Non-pigmented ciliary epithelial cell (primary cell): ENCODE data around the gene FAXDC2.

Experiments
- DNase-seq: peaks from one replicate; pipeline ENCODE4 v3.0.0-alpha.2; 2010; ENCODE audit warnings: low read depth

The FAXDC2 gene, protein sequence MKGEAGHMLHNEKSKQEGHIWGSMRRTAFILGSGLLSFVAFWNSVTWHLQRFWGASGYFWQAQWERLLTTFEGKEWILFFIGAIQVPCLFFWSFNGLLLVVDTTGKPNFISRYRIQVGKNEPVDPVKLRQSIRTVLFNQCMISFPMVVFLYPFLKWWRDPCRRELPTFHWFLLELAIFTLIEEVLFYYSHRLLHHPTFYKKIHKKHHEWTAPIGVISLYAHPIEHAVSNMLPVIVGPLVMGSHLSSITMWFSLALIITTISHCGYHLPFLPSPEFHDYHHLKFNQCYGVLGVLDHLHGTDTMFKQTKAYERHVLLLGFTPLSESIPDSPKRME

DNA sequence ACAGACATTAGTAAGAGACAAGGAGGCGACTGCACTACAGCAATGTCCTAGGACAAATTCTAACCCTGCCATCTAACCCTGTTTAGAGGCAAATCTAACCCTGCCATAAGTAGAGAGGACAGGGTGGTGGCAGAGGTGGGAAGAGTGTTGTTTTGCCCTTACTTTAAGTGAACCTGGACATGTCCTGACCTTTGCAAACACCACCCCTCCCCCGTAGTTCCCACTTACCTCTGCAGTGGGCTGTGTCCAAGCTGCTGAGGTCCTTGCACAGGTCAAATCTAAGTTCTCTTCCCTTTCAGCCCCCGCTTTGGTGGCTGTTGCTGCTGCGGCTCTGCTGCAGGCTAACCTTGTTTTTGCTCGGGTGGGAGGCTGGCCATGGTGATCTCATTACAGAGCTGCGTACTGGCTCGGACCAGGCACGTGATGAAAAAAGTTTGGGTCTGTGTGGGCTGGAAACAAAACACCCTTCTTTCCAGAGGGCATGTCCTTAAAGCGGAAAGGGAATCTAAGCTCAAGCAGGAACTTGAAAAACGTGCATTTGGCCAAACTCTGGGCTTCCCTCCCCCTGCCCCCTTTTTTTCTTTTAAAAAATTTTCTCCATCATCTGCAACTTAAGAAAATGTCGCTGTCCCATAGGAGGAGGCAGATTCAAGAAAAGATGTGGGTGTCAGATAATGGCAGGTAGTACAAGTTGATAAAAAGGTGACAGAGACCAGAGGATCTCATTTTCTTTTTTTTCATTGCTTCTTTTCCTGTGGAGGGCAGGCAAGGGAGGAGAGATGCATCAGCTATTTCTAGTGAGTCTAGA lies at the start of gene FAXDC2:
TSS of gene FAXDC2 (minus strand) at position 349 of the 808 bp plus-strand sequence. CDS start 12,425 bp downstream, outside the sequence.
- DNase-seq = peak; percentile 55

GRCh38 chr5:154900066-154900465 lies 49.7 kb upstream of the FAXDC2 start:
- no peak for DNase-seq

DNA sequence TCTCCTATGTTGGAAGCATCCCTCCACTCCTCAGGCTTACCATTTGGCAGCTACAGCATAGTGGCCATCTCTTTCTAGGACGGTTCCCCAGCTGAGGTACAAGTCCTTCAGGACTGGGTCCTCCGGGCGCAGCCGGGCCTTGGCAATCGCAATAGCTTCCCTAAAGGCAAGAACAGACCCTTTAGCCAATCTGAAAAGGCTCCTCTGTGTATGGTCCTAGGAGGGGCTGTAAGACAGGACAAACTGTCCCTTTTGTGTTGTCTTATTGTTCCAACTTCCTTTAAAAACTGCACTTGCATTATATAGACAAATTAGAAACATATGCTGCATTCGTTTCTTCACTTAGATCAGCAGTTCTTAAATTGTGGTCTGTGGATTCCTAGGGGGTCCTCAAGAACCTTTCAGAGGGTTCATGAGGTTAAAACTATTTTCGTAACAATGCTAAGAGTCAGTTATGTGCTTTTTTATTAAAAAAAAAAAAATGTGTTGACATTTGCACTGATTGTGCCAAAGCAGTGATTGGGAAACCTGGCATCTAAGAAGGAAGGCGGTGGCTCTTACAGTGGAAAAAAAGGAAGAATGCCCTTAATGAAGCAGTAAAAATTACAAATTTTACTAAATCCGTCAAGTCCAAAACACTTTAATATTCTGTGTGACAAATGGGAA lies 48.9 kb upstream of the FAXDC2 start:
- no peak for DNase-seq

- no peak for DNase-seq
Observed at GRCh38 chr5:154898210-154898609, 47.8 kb upstream of the FAXDC2 start.

DNA sequence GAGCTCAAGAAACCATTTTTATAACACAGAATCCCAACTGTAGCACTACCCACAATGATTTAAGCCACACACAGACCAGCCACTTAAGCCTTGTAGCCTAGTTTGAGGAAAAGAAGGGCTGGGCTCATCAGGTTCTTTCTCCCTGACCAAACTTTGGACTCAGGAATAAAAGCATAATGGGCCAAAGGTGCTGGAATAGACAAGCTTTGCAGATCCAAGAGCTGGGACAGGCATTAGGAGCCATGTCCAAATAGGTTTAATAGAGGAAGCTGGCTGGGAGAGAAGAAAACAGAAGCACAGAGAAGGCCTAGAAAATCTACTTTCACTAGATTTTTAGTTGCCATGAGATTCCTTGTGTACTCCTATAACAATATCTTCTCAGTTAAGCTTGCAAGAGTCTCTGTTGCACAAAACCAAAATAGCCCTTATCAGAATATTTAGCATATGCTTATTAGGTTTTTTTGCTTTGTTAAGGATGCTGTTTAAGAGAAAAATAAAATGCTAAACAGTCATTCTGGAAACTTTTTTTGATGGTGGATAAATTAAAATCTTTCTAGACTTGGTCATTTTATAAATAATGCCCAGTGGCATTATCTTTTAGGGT lies 46.3 kb upstream of the FAXDC2 start:
- DNase-seq = no peak

GRCh38 chr5:154895606-154896561 lies 45.5 kb upstream of the FAXDC2 start:
- no peak for DNase-seq

GRCh38 chr5:154893381-154893780 lies 43.0 kb upstream of the FAXDC2 start:
- DNase-seq = no peak

DNA sequence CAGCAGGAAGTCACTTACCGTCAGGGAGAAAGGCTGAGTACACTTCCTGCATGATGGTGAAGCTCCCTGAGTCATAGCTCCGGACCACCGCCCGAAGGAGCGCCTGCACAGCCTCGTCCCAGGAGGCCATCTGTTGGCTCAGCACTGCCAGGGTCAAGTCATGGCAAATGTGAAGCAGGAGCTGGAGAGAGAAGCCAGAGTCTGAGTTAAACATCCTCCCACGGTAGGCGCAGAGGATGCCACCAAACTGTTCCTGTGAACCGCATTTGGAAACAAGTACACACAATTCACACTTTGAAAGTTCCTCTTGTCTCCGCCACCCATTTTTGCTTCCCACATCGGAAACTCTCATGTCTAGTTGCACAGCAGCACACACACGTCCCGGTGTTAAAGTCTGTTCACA lies 42.0 kb upstream of the FAXDC2 start:
- no peak for DNase-seq

GRCh38 chr5:154885439-154885838 lies 35.0 kb upstream of the FAXDC2 start:
- no peak for DNase-seq

DNA sequence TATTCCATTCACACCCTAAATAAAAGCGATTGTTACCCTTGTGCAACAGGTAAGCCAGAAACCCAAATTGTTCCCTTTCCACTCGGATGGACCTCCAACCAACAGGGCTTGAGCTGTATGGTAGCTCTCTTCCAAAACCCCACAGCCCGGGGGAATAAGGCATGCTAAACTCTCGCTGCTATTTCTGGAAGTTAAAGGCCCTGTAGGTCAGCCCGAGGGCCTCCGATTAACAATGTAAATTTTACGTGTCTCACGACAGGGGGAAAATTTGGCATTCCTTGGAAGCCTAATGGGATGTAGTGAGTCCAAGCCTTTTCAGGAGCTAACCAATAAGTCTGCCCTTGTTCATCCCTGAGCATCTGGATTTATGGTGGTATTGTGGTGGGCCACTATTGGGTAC lies 34.0 kb upstream of the FAXDC2 start:
- DNase-seq = no peak

DNA sequence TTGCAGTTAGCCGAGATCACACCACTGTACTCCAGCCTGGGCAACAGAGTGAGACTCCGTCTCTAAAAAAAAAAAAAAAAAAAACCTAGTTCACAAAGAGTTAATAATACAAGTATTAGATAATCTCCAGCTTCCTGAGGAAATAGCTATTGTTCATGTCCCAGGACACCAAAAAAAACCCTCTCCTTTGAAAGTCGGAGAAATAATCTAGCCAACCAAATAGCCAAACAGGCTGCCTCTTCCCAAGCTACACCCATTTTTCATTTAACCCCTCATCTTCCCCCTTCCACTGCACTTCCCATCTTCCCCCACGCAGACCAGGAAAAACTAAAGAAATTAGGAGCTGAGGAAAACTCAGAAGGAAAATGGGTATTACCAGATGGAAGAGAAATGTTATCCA lies 31.6 kb upstream of the FAXDC2 start:
- no peak for DNase-seq

GRCh38 chr5:154878642-154879335 lies 28.4 kb upstream of the FAXDC2 start:
- no peak for DNase-seq

GRCh38 chr5:154873791-154874331 lies 23.5 kb upstream of the FAXDC2 start:
- DNase-seq = no peak

DNA sequence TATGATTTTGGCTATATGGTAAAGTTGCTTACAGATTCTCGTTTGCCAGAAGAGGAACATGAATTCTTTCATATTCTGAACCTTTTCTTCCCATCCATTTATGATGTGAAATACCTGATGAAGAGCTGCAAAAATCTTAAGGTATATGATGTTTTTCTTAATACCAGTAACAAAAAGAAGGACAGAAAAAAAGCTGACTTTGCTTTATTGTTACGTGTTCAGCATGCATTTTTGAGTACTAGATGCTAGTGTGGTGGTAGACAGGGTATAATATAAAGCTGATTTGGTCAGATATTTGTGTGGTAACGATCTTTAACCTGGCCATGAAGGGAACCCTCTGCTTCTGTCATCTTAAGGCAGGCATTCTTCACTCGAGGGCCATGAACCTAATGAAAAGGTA lies 21.3 kb upstream of the FAXDC2 start:
- DNase-seq = no peak

DNA sequence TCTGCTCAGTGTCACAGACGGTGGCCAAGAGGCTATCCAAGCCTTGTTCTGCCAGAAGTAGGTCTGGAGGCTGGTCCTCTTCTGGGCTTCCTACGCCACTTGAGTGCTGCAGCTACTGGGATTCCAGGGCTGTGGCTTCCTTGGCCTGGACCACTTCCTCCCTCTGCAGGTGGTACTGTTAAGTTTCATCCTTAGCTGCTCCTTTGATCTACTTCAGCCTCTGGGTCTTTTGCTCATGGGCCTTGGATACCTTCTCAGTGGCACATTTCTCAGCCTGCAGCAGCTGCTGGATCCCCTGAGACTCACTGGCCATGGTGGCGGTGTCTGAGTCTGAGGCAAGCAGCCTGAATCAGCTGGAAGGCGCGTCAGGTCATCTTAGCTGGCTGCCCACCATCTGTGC lies 18.3 kb upstream of the FAXDC2 start:
- no peak for DNase-seq

GRCh38 chr5:154866841-154867240 lies 16.4 kb upstream of the FAXDC2 start:
- no peak for DNase-seq

DNA sequence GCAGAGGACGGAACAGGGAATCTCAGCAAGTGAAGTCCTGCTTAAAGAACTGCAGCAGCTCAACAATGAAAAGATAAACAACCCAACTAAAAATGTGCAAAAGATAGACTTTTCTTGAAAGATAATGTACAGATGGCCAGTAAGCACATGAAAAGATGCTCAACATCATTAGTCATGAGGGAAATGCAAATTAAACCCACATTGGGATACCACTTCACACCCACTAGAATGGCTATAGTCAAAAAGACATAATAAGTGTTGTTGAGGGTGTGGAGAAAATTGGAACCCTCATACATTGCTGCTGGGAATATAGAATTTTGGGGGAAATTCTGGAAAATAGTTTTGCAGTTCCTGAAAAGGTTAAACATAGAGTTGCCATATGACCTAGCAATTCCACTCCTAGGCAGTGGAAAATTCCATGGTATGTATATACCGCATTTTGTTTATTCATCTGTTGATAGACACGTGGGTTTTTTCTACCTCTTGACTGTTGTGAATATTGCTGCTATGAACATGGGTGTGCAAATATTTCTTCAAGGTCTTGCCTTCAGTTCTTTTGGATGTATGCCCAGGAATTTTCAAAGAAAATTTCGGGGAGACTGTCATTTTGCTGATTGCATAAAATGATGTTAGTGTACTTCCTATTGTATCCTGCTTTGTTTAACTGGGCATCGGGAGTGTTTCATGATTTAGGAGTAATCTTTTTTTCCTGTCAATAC lies 15.2 kb upstream of the FAXDC2 start:
- DNase-seq = no peak

GRCh38 chr5:154863291-154864080 lies 13.1 kb upstream of the FAXDC2 start:
- no peak for DNase-seq

DNA sequence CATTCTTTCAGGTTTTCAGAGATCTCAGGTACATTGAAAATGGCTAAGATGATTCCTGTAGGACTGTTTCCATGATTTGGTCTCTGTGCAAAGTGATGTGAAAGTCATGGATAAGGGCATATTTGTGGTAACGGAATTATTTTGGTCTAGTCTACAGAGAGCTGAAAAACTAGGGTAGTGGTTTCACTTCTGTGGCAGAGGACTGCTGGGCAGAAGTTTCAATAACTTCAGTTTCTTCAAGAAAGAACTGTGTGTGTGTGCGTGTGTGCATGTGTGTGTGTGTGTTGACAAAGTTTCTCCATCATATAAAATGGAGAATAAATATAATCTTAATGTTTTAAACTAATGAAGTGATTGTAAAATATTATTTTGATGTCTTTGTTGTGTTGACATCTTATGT lies 12.4 kb upstream of the FAXDC2 start:
- no peak for DNase-seq
